SU-DHL-6 (cell line): ENCODE measurements around the gene PLXDC1.

Experiments used
- H2AFZ ChIP-seq: fragments of 200-600 bp; sonication (generic); 2 replicates; pipeline ENCODE4 v1.6.1; 2014; ENCODE audit warnings: low read depth, mild to moderate bottlenecking, moderate library complexity, mixed read lengths, antibody characterized with exemption, low read length; ENCODE audit not compliant: severe bottlenecking
- H3F3A ChIP-seq: fragments of 200-600 bp; shearing (Covaris generic); 2 replicates; pipeline ENCODE4 v1.6.0; 2016; ENCODE audit warnings: antibody characterized with exemption, mild to moderate bottlenecking; ENCODE audit not compliant: insufficient read depth
- H3K27ac ChIP-seq: fragments of 200-600 bp; sonication (generic); 2 replicates; pipeline ENCODE4 v1.5.1; 2016; ENCODE audit warnings: low read depth, mild to moderate bottlenecking, low read length, moderate library complexity, mixed read lengths
- H3K27me3 ChIP-seq: fragments of 200-600 bp; sonication (generic), shearing (Covaris generic); 2 replicates; pipeline ENCODE4 v1.6.0; 2014; ENCODE audit warnings: mild to moderate bottlenecking, low read length
- H3K36me3 ChIP-seq: fragments of 200-600 bp; sonication (generic); 2 replicates; pipeline ENCODE4 v1.6.1; 2014; ENCODE audit warnings: mild to moderate bottlenecking, low read length, mixed read lengths
- H3K4me2 ChIP-seq: fragments of 300-600, 200-600 bp; shearing (Covaris generic), sonication (generic); 2 replicates; pipeline ENCODE4 v1.6.0; 2014; ENCODE audit warnings: low read length, low read depth, mild to moderate bottlenecking; ENCODE audit not compliant: poor library complexity, severe bottlenecking
- H3K4me3 ChIP-seq: fragments of 200-600 bp; sonication (generic); 2 replicates; pipeline ENCODE4 v1.5.1; 2014; ENCODE audit warnings: antibody characterized with exemption, low read length, mild to moderate bottlenecking, mixed read lengths; ENCODE audit not compliant: insufficient read depth, poor library complexity, severe bottlenecking
- H3K79me2 ChIP-seq: fragments of 200-600 bp; sonication (generic); 2 replicates; pipeline ENCODE4 v1.6.1; 2014; ENCODE audit warnings: mild to moderate bottlenecking, low read length, moderate library complexity; ENCODE audit not compliant: insufficient read depth
- H3K9ac ChIP-seq: fragments of 200-600 bp; sonication (generic); 2 replicates; pipeline ENCODE4 v1.7.0; 2014; ENCODE audit warnings: mild to moderate bottlenecking, low read length
- H3K9me2 ChIP-seq: fragments of 200-600 bp; sonication (generic); replicated peaks from 2 replicates; pipeline ENCODE4 v1.6.1; 2014; ENCODE audit warnings: low read length; ENCODE audit not compliant: insufficient read depth
- H3K9me3 ChIP-seq: fragments of 200-600 bp; sonication (generic); 2 replicates; pipeline ENCODE4 v1.6.1; 2014; ENCODE audit warnings: low read length, mixed read lengths; ENCODE audit not compliant: insufficient read depth
- H4K20me1 ChIP-seq: fragments of 200-600 bp; sonication (generic); 2 replicates; pipeline ENCODE4 v1.6.1; 2014; ENCODE audit warnings: low read depth, mild to moderate bottlenecking, antibody characterized with exemption, low read length, moderate library complexity, mixed read lengths
- CTCF ChIP-seq: fragments of 200-600 bp; sonication (generic); IDR thresholded peaks from one replicate; pipeline ENCODE4 v1.5.1; 2017; ENCODE audit warnings: antibody characterized with exemption, mild to moderate bottlenecking, low read length, moderate library complexity; ENCODE audit not compliant: insufficient read depth, poor library complexity, severe bottlenecking
- EZH2phosphoT487 ChIP-seq: fragments of 200-600 bp; sonication (generic), shearing (Covaris generic); conservative IDR thresholded peaks from 2 replicates; pipeline ENCODE4 v1.6.1; 2018; ENCODE audit warnings: mild to moderate bottlenecking, antibody characterized with exemption, low read length, moderate library complexity, mixed read lengths

Gene PLXDC1

GRCh38 chr17:39073353-39073752 lies 78.1 kb downstream of the PLXDC1 start:
- no peaks in the 10 kb centered on the region for H3K27me3 ChIP-seq
- no peaks in the 10 kb centered on the region for H4K20me1 ChIP-seq
- H3K79me2 ChIP-seq: no peaks in the 10 kb centered on the region
- no peak for TF ChIP-seq EZH2phosphoT487
- TF ChIP-seq CTCF: no peak
- H3K9ac ChIP-seq: no peak overlapping the region
- no peaks in the 10 kb centered on the region for H3K9me2 ChIP-seq
- no peaks in the 10 kb centered on the region for H3F3A ChIP-seq
- H3K9me3 ChIP-seq: no peaks in the 10 kb centered on the region
- no peak overlapping the region for H3K4me3 ChIP-seq
- no peak overlapping the region for H3K27ac ChIP-seq
- H3K36me3 ChIP-seq: no peaks in the 10 kb centered on the region
- H2AFZ ChIP-seq: no peak overlapping the region
- H3K4me2 ChIP-seq: no peak overlapping the region

- Histone ChIP-seq H3K36me3 (no peaks in the 10 kb centered on the region), H3K9me2 (no peaks in the 10 kb centered on the region), H3F3A (no peaks in the 10 kb centered on the region), H3K79me2 (no peaks in the 10 kb centered on the region), H3K9me3 (no peaks in the 10 kb centered on the region), H3K27me3 (no peaks in the 10 kb centered on the region), H3K4me2 (no peak overlapping the region), H2AFZ (no peak overlapping the region), H3K9ac (no peak overlapping the region), H3K27ac (no peak overlapping the region), H4K20me1 (no peaks in the 10 kb centered on the region), H3K4me3 (no peak overlapping the region)
- no peak for TF ChIP-seq EZH2phosphoT487
- no peak for TF ChIP-seq CTCF
Measured at GRCh38 chr17:39071573-39071972, 79.9 kb downstream of the PLXDC1 start.

- Histone ChIP-seq H3K9me3 (no peaks in the 10 kb centered on the region), H4K20me1 (no peaks in the 10 kb centered on the region), H3K36me3 (no peaks in the 10 kb centered on the region), H3K27ac (no peak overlapping the region), H3K4me2 (no peak overlapping the region), H3K79me2 (no peaks in the 10 kb centered on the region), H3F3A (no peaks in the 10 kb centered on the region), H3K9me2 (no peaks in the 10 kb centered on the region), H3K9ac (no peak overlapping the region), H3K27me3 (no peaks in the 10 kb centered on the region), H2AFZ (no peak overlapping the region), H3K4me3 (no peak overlapping the region)
- TF ChIP-seq EZH2phosphoT487: no peak
- peak; percentile 53 for TF ChIP-seq CTCF
Measured at GRCh38 chr17:39069114-39069756, 82.2 kb downstream of the PLXDC1 start.
